GM18909 (cell line): ENCODE data around the gene MYO9B.

Experiments used
- ATAC-seq: cut with Tn5 transposase; IDR thresholded peaks from one replicate; pipeline ENCODE4 v1.9.1; 2021; ENCODE audit warnings: mild to moderate bottlenecking; ENCODE audit not compliant: unreplicated experiment, poor library complexity

The MYO9B gene

DNA sequence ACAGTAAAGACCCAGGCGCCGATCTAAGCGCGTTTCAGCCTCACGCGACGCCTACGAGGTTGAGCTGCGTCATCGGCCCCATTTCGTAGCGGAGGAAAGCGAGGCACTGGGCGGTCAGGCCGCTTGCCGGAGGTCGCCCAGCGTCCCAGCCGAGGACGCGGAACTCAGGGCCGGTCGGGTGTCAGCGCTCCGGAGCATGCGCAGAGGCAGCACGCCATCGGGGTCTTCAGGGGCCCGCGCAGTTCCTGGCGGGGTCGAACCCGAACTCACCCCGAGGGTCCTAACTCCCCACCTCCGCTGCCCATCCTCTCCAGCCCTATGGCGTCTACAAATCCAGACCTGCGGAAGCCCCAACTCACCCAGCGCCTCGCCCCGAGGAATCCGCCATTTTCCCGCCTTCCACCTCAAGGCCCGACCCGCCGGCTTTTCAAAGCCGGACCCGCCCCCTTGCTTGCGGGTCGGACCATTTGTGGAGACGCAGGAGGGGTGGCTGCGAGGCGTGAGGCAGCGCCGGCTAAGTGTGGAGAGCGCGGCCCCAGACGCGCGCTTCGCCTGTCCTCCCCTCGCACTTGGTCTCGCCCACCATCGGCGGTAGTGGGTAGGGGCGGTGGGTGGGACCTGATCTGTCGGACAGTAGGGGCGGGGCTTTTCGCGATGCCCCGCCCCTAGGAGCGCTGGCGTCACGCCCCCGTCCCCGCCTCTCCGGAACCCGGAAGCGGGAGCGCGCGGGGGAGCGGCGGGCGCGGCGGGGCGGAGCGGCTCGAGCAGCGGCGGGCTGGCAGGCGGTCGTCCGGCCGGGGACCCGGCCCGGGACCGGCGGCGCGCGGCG lies at the start of gene MYO9B, which contains the start of gene HAUS8:
MYO9B (plus strand) TSS at position 743 of the 829 bp plus-strand sequence. CDS start 25,941 bp downstream, outside the sequence.
HAUS8 (minus strand) TSS at position 418 of the 829 bp plus-strand sequence; CDS start at position 388, 30 bp downstream.
- ATAC-seq: peak; percentile 81

GRCh38 chr19:17025991-17026658 lies 49.5 kb upstream of the MYO9B start:
- ATAC-seq: no peak

DNA sequence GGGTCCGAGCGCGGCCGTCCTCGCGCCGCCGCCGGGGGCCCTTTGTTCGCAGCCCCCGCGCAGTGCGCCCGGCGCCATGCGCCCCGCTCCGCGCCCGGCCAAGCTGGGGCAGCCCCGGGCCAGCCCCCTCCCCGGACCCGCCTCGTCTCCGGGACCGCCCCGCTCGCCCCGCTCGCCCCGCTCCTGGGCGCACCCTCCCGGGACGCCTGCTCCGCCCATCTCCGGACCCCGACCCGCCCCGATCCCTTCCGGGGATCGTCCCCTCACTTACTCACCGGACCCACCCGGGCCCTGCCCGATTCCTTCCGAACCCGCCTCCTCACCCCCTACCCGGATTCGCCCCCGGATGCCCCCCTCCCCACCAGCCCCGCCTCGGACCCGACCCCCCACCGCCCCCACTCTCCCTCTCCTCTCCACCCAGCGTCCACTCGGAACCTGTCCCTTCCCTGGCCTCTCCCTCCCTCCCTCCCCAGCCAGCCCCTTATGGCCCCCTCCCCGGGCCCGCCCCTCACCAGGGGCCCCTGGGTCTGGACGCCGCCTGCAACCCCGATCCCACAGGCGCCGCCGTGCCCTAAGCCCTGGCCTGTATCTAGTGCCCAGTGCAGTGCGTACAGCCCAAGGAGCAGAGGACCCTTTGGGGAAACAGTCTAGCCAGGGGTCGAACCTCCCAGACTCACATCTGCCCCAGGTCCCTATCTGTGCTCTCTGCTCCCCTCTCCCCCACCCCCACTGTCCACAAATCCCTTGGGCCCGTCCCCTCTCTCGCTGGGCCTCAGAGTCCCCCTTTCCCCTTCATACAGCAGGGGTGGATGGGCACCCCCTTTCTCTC lies 48.7 kb upstream of the MYO9B start, which contains the start of gene CPAMD8:
CPAMD8 (minus strand) TSS at position 105 of the 829 bp plus-strand sequence. CDS start 168 bp downstream, outside the sequence.
- ATAC-seq: no peak

DNA sequence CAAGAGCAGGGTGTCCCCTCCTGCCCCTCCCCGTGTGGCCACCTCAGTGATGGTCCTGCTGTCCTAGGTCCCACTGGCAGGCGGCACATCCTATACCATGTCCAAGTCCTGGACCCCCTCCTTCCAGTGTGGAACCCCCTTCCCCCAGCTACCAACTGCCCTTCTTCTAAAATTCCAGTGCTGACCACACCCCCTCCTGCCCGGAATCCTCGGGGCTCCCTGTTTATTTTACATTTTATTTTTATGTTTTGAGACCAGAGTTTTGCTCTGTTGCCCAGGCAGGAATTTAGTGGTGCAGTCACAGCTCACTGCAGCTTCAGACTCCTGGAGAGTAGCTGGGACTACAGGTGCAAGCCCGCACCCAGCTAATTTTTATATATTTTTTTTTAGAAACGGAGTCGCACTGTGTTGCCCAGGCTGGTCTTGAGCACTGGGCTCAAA lies 48.0 kb upstream of the MYO9B start:
- no peak for ATAC-seq

- ATAC-seq: no peak
These were observed 43.8 kb upstream of the MYO9B start for GRCh38 chr19:17031741-17032140.

GRCh38 chr19:17035842-17036424 lies 39.6 kb upstream of the MYO9B start:
- ATAC-seq: no peak

- no peak for ATAC-seq
These were observed 38.9 kb upstream of the MYO9B start for GRCh38 chr19:17036640-17037039.

DNA sequence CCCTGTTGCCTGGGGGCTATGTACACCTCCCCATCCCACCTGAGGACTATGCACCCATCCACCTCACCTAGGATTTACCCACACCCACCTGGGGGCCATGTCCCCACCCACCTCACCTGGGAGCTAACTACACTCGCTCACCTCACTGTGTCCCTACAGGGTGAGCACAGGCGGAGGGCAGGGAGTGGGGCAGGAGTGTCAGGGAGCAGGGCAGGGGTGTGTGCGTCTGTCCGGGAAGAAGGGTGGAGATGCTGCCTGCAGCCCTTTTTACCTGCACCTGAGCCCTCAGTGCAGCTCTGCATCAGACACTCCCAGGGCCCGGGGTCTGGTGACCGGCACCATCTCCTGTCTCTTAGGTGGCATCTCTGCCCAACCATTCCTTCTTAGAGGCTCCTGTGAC lies 38.4 kb upstream of the MYO9B start:
- ATAC-seq: no peak

DNA sequence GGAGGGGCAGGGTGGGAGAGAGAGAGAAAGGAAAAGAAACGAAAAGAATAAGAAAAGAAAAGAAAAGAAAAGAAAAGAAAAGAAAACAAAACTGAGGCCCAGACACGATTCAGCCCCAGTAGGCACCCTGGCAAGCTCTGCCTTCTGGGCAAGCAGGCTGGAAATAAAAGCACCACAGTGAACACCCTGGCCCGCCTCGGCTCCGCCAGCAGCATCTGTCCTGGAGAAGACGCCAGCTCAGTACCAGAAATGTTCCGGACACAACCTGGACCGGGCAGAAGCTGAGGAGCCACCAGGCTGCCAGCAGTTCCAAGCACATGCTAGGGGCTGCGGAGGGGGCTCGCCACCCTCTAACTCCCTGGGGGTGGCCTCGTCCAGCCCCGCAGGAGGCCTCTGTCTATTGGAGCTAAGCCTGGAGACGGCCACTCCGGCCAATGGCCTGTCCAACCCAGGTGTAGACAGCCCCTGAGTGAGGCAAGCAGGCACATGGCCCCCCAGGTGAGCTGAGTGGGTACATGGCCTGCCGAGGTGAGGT lies 37.5 kb upstream of the MYO9B start:
- no peak for ATAC-seq

- no peak for ATAC-seq
These were observed 33.6 kb upstream of the MYO9B start for GRCh38 chr19:17041976-17042375.

- ATAC-seq: no peak
These were observed 31.8 kb upstream of the MYO9B start for GRCh38 chr19:17043744-17044143.

DNA sequence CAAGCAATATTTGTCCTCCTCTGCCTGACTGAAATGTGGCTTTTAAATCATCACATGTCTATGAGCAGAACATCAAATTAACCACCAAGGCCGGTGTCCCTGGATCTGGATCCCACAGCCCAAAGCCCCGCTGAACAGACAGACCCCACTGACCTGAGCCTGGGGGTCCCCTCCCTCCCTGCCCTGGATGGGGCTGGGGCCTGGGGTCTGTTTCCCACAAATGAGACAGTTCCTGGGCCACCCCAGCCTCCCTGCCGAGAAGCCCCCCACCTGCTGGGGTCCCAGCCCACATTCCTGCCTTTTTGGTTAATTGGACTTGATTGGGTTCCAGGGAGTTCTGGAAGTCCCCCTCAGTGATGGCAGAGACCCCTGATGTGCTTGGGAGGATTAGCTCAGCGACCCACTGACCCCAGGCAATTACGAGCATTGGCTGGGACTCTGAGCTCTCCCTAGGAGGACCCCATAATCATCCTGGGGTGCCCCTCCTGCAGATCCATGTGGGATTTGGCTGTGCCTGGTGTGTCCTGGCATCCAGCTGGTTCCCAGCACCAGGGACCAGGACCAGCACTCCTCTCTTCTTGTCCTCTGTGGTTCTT lies 29.6 kb upstream of the MYO9B start:
- ATAC-seq: no peak

DNA sequence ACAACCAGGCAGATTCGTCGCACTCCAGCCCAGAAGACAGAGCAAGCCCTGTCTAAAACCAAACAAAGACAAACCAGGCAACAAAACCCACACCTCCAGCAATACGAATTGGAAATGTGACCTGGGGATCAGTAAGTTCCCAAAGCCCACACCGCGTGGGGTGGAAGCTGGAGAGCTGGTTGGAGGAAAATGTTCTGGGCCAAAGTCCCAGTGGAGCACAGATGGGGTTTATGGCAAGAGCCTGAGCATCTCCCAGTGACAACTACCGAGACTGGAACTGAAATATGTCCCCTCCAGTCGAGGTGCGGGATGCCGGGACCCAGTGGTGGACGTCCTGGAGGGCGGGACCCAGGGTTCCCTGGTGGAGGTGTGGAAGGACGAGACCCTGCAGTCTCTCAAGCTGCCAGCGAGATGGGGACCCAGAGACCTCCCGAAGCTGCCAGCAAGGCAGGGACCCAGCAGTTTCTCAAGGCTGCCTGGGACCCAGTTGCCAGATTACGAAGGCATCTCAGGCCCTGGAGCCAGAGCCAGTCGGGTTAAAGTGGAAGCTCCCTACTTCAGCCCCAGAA lies 26.6 kb upstream of the MYO9B start:
- no peak for ATAC-seq

GRCh38 chr19:17049711-17050280 lies 25.8 kb upstream of the MYO9B start:
- ATAC-seq: no peak

DNA sequence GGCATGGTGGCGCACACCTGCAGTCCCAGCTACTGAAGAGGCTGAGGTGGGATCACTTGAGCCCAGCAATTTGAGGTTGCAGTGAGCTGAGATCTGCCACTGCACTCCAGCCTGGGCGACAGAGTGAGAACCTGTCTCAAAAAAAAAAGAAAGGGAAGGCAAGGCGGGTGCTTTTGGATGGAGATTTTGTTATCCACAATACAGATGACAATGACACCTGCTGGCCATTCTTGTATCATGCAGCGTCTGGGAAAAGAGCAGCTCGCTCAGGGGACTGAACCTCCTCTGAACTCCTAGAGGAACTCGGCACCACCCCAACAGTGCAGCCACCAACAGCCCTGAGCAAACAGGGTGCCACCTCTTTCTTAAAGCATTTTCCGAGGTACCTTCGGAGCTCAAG lies 23.1 kb upstream of the MYO9B start:
- ATAC-seq: no peak

- no peak for ATAC-seq
These were observed 20.8 kb upstream of the MYO9B start for GRCh38 chr19:17054746-17055145.

- no peak for ATAC-seq
These were observed 19.9 kb upstream of the MYO9B start for GRCh38 chr19:17055636-17056035.

DNA sequence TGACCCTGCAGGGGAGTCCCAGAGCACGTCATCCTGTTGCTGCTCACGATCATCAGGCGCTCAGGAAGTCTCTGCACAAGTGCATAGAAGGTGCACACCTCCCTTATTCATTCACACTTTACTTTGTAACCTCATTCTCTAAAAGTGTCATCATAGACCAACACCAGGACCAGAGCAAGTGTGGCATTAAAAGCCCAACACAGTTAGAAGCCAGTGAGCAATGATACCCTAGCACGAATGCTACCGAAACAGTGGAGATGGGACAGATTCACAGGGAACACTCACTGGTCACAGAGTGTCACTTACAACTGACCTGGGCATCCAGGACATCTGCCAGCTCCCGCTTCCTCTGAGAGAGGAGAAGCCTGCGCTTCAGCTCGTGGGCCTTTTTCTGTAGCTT lies 17.3 kb upstream of the MYO9B start:
- no peak for ATAC-seq

DNA sequence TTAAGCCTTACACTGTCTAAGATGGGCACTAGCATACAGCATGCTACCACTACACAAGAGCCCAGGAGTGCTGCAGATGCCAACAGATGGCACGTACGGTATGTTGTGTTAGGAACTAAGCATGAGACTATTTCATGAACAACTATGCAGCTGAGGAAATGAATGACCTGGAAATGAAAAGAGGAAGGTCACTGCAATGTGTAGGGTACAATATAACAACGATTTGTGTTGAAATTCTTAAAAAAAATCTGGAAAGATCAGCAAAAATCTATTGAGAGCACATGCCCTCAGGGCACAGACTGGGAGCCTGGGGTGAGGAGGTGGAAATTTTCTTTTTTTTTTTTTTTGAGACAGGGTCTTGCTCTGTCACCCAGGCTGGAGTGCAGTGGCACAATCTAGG lies 14.8 kb upstream of the MYO9B start:
- ATAC-seq: no peak
